PC-3 (cell line): ENCODE results near the gene AP1M2. TPM values are rescaled to one million over a fixed set of nuclear protein-coding genes. Genes with fewer than 3 reads are reported as not detected.

ENCODE experiments used
- ATAC-seq: fragments of 200-7000 bp; cut with Tn5 transposase; 2 replicates; pipeline ENCODE4 v1.9.1; 2020; ENCODE audit warnings: mild to moderate bottlenecking, moderate library complexity
- BruUV-seq: library from RNA; stranded (reverse); fragments of 400-500 nt; replicated peaks from 2 replicates; lab custom pipeline; 2021; lab: Mats Ljungman, UMichigan
- CTCF ChIA-PET: fragments of 300-600 bp; sonication (Branson Sonifier 250); formaldehyde crosslinking; loops from one replicate; lab custom pipeline; 2022; ENCODE audit warnings: antibody characterized with exemption; lab: Charles Lee
- POLR2A ChIA-PET: fragments of 300-600 bp; sonication (Branson Sonifier 250); formaldehyde crosslinking; loops from one replicate; lab custom pipeline; 2022; ENCODE audit warnings: antibody characterized with exemption; ENCODE audit not compliant: unreplicated experiment; lab: Charles Lee
- DNase-seq: peaks from one replicate; pipeline ENCODE4 v3.0.0-alpha.2; 2015
- H2AFZ ChIP-seq: fragments of 300-600 bp; sonication (generic); 2 replicates; pipeline ENCODE4 v1.6.0; 2016; ENCODE audit warnings: antibody characterized with exemption, low read length
- H3F3A ChIP-seq: fragments of 300-600 bp; sonication (generic); one replicate; pipeline ENCODE4 v1.6.0; 2017; ENCODE audit warnings: antibody characterized with exemption, low read length, control low read depth, mild to moderate bottlenecking; ENCODE audit not compliant: unreplicated experiment
- H3K27ac ChIP-seq: fragments of 300-600 bp; sonication (generic); 2 replicates; pipeline ENCODE4 v1.5.1; 2016; ENCODE audit warnings: mild to moderate bottlenecking, low read length
- H3K27me3 ChIP-seq: fragments of 300-600 bp; sonication (generic); 2 replicates; pipeline ENCODE4 v1.6.1; 2016; ENCODE audit warnings: low read length, mixed read lengths
- H3K36me3 ChIP-seq: fragments of 300-600 bp; sonication (generic); 2 replicates; pipeline ENCODE4 v1.6.1; 2016; ENCODE audit warnings: low read depth, mixed run types, low read length, mixed read lengths
- H3K4me1 ChIP-seq: fragments of 300-600 bp; sonication (generic); 2 replicates; pipeline ENCODE4 v1.5.1; 2016; ENCODE audit warnings: low read length; ENCODE audit not compliant: insufficient read depth
- H3K4me2 ChIP-seq: fragments of 300-600 bp; sonication (generic); 2 replicates; pipeline ENCODE4 v1.6.0; 2016; ENCODE audit warnings: low read length
- H3K4me3 ChIP-seq: fragments of 300-600 bp; sonication (generic); 2 replicates; pipeline ENCODE4 v1.5.1; 2016; ENCODE audit warnings: mild to moderate bottlenecking, low read length, mixed read lengths
- H3K79me2 ChIP-seq: fragments of 300-600 bp; sonication (generic); 2 replicates; pipeline ENCODE4 v1.6.1; 2017; ENCODE audit warnings: low read length, mixed read lengths
- H3K9ac ChIP-seq: fragments of 300-600 bp; sonication (generic); 2 replicates; pipeline ENCODE4 v1.6.0; 2016; ENCODE audit warnings: mild to moderate bottlenecking, low read length
- H3K9me2 ChIP-seq: fragments of 300-600 bp; sonication (generic); replicated peaks from 2 replicates; pipeline ENCODE4 v1.6.1; 2016; ENCODE audit warnings: mixed run types, low read length, mixed read lengths
- H3K9me3 ChIP-seq: fragments of 300-600 bp; sonication (generic); 2 replicates; pipeline ENCODE4 v1.6.1; 2016; ENCODE audit warnings: low read length, mixed read lengths
- H4K20me1 ChIP-seq: fragments of 300-600 bp; sonication (generic); 2 replicates; pipeline ENCODE4 v1.6.1; 2016; ENCODE audit warnings: low read length, mixed read lengths
- CTCF ChIP-seq: fragments of 300-600 bp; sonication (generic); conservative IDR thresholded peaks from 2 replicates; pipeline ENCODE4 v1.5.1; 2017; ENCODE audit warnings: antibody characterized with exemption, low read depth, mild to moderate bottlenecking, low read length
- EZH2 ChIP-seq: fragments of 300-600 bp; sonication (generic); IDR thresholded peaks from one replicate; pipeline ENCODE4 v1.6.1; 2017; ENCODE audit warnings: antibody characterized with exemption, mild to moderate bottlenecking, low read length; ENCODE audit not compliant: unreplicated experiment
- EZH2phosphoT487 ChIP-seq: fragments of 300-600 bp; sonication (generic); IDR thresholded peaks from 2 replicates; pipeline ENCODE4 v1.6.1; 2018; ENCODE audit warnings: mild to moderate bottlenecking, antibody characterized with exemption, low read length, borderline replicate concordance
- intact Hi-C: fragments of 100-400 bp; cut with micrococcal nuclease; formaldehyde crosslinking; loops from 2 replicates; pipeline ENCODE4 v1.9.0; 2023
- total RNA-seq: library from RNA; depleted of rRNA; stranded (reverse); fragments of >200 nt; gene quantifications from 2 replicates; pipeline ENCODE4 v1.2.3, GENCODE V29; 2014

The AP1M2 gene
- total RNA-seq, 1 experiment from 2014 or later: 50.0 TPM

GRCh38 chr19:10546817-10547216 is 40.3 kb downstream of the AP1M2 start:
- no peaks in the 10 kb centered on the region for H3F3A ChIP-seq
- H3K4me1 ChIP-seq: 0 out of 2 replicates have a peak, but pooled peaks cover 9% of the 10 kb centered on the region
- ATAC-seq (no peak), DNase-seq (no peak)
- H3K9me2 ChIP-seq: no peaks in the 10 kb centered on the region
- TF ChIP-seq EZH2: no peak
- TF ChIP-seq EZH2phosphoT487: no peak
- POLR2A ChIA-PET: no interaction called here
- H3K27ac ChIP-seq: no peak overlapping the region
- H3K9ac ChIP-seq: no peak overlapping the region
- H3K27me3 ChIP-seq: no peaks in the 10 kb centered on the region
- H4K20me1 ChIP-seq: no peaks in the 10 kb centered on the region
- H3K79me2 ChIP-seq: peaks cover 26% of the 10 kb centered on the region
- no peak overlapping the region for H3K4me3 ChIP-seq
- BruUV-seq: no TSS peak
- no peak overlapping the region for H2AFZ ChIP-seq
- H3K9me3 ChIP-seq: no peaks in the 10 kb centered on the region
- H3K4me2 ChIP-seq: no peak overlapping the region
- peaks cover 7% of the 10 kb centered on the region; the same call in 1 of the 2 replicates for H3K36me3 ChIP-seq
- CTCF ChIA-PET: no interaction called here
- intact Hi-C loops: no loop called here

- H4K20me1 ChIP-seq: no peaks in the 10 kb centered on the region
- ChIA-PET POLR2A (no interaction called here), CTCF (interaction anchor here (0.6 kb wide), 1 partner anchor 23 kb away, joined by 3 read pairs; no protein-coding TSS in a partner anchor)
- H3K4me2 ChIP-seq: peak overlapping the region; percentile 88
- ATAC-seq: no peak
- no peaks in the 10 kb centered on the region for H3K27me3 ChIP-seq
- intact Hi-C loops: no loop called here
- no peaks in the 10 kb centered on the region for H3F3A ChIP-seq
- H3K27ac ChIP-seq: no peak overlapping the region
- DNase-seq: no peak
- peak overlapping the region; percentile 83 for H3K9ac ChIP-seq
- peak overlapping the region; percentile 95 for H3K4me3 ChIP-seq
- H3K4me1 ChIP-seq: 0 out of 2 replicates have a peak, but pooled peaks cover 9% of the 10 kb centered on the region
- H3K36me3 ChIP-seq: peaks cover 4% of the 10 kb centered on the region; the same call in 1 of the 2 replicates
- peaks cover 26% of the 10 kb centered on the region for H3K79me2 ChIP-seq
- H3K9me3 ChIP-seq: no peaks in the 10 kb centered on the region
- no peaks in the 10 kb centered on the region for H3K9me2 ChIP-seq
- BruUV-seq: no TSS peak
- peak overlapping the region; percentile 81; the same call in 1 of the 2 replicates for H2AFZ ChIP-seq
- TF ChIP-seq CTCF (no peak), EZH2 (no peak), EZH2phosphoT487 (no peak)
Measured at GRCh38 chr19:10544753-10545251, 42.3 kb downstream of the AP1M2 start.

- POLR2A ChIA-PET: no interaction called here
- TF ChIP-seq CTCF (no peak), EZH2 (no peak), EZH2phosphoT487 (no peak)
- H2AFZ ChIP-seq: peak overlapping the region; percentile 81
Measured at GRCh38 chr19:10544242-10544752, 42.8 kb downstream of the AP1M2 start.

More at GRCh38 chr19:10544242-10544752, 42.8 kb downstream of the AP1M2 start:
- peak overlapping the region; percentile 83 for H3K9ac ChIP-seq
- no peaks in the 10 kb centered on the region for H4K20me1 ChIP-seq
- H3K79me2 ChIP-seq: peaks cover 26% of the 10 kb centered on the region
- no peaks in the 10 kb centered on the region for H3K9me2 ChIP-seq
- TSS peak; percentile 69 for BruUV-seq
- no peaks in the 10 kb centered on the region for H3K27me3 ChIP-seq
- H3K36me3 ChIP-seq: peaks cover 4% of the 10 kb centered on the region; the same call in 1 of the 2 replicates
- peak; percentile 48 for ATAC-seq
- H3K4me2 ChIP-seq: peak overlapping the region; percentile 88
- H3K4me3 ChIP-seq: peak overlapping the region; percentile 95
- 0 out of 2 replicates have a peak, but pooled peaks cover 9% of the 10 kb centered on the region for H3K4me1 ChIP-seq
- CTCF ChIA-PET: interaction anchor here (0.6 kb wide), 1 partner anchor 24 kb away, joined by 3 read pairs; no protein-coding TSS in a partner anchor
- H3K9me3 ChIP-seq: no peaks in the 10 kb centered on the region
- no peak for DNase-seq
- intact Hi-C loops: no loop called here
- no peak overlapping the region for H3K27ac ChIP-seq
- H3F3A ChIP-seq: no peaks in the 10 kb centered on the region
